ENCODE data around the gene DEAF1.

GRCh38 chr11:689625-690024, 5.4 kb downstream of the DEAF1 start:
- TF ChIP-seq, protein P1, sequence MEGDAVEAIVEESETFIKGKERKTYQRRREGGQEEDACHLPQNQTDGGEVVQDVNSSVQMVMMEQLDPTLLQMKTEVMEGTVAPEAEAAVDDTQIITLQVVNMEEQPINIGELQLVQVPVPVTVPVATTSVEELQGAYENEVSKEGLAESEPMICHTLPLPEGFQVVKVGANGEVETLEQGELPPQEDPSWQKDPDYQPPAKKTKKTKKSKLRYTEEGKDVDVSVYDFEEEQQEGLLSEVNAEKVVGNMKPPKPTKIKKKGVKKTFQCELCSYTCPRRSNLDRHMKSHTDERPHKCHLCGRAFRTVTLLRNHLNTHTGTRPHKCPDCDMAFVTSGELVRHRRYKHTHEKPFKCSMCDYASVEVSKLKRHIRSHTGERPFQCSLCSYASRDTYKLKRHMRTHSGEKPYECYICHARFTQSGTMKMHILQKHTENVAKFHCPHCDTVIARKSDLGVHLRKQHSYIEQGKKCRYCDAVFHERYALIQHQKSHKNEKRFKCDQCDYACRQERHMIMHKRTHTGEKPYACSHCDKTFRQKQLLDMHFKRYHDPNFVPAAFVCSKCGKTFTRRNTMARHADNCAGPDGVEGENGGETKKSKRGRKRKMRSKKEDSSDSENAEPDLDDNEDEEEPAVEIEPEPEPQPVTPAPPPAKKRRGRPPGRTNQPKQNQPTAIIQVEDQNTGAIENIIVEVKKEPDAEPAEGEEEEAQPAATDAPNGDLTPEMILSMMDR (optimal IDR thresholded peaks at IDR 0.05 in 1 of 3, IDR thresholded peaks at IDR 0.05 in 1 of 3, conservative IDR thresholded peaks at IDR 0.05 in 1 of 3; ENCODE audit: extremely low read depth in 1 of 3, insufficient read depth in 2 of 3, low read length in 3 of 3) = no peak
- no peak for TF ChIP-seq EZH2 (IDR thresholded peaks at IDR 0.05; ENCODE audit: low read length)

Data from keratinocyte (primary cell).